Measurements from ENCODE around the gene PRR20C.
"Not testable (repeated sequence)": the region's sequence is repeated elsewhere in the genome, so short reads cannot be mapped to it uniquely, and the experiment has no call there.

DNA sequence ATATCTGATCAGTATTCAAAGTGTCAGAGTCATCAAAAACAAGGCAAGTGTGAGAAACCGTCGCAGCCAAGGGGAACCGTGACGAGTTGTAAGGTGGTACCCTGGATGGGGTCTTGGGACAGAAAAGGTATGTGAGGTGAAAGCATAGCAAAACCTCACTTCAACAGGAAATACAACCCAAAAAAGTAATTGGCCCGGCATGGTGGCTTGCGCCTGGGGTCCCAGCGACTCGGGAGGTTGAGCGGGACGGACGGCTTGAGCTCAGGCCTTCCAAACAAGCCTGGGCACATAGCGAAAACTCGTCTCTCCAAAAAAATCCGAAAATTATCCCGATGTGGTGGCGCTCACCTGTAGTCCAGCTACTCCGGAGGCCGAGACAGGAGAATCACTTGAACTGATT is 14.1 kb upstream of the PRR20C start:
- TF ChIP-seq, protein P1, sequence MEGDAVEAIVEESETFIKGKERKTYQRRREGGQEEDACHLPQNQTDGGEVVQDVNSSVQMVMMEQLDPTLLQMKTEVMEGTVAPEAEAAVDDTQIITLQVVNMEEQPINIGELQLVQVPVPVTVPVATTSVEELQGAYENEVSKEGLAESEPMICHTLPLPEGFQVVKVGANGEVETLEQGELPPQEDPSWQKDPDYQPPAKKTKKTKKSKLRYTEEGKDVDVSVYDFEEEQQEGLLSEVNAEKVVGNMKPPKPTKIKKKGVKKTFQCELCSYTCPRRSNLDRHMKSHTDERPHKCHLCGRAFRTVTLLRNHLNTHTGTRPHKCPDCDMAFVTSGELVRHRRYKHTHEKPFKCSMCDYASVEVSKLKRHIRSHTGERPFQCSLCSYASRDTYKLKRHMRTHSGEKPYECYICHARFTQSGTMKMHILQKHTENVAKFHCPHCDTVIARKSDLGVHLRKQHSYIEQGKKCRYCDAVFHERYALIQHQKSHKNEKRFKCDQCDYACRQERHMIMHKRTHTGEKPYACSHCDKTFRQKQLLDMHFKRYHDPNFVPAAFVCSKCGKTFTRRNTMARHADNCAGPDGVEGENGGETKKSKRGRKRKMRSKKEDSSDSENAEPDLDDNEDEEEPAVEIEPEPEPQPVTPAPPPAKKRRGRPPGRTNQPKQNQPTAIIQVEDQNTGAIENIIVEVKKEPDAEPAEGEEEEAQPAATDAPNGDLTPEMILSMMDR (IDR thresholded peaks at IDR 0.05) = not testable (repeated sequence)
- TF ChIP-seq POLR2A (IDR thresholded peaks at IDR 0.05) = not testable (repeated sequence)
